ES-I3 (cell line): ENCODE data around the gene SCMH1.

Experiments
- H3K36me3 ChIP-seq: 2 replicates; pipeline ENCODE4 v1.6.1; 2013; ENCODE audit warnings: mild to moderate bottlenecking, low read length, control low read depth, moderate library complexity; ENCODE audit not compliant: insufficient read depth
- H3K4me1 ChIP-seq: 2 replicates; pipeline ENCODE4 v1.6.1; 2013; ENCODE audit warnings: mild to moderate bottlenecking, control low read depth, low read length; ENCODE audit not compliant: insufficient read depth
- H3K9ac ChIP-seq: 2 replicates; pipeline ENCODE4 v1.6.1; 2013; ENCODE audit warnings: low read depth, mild to moderate bottlenecking, low read length, moderate library complexity
- H3K9me3 ChIP-seq: 2 replicates; pipeline ENCODE4 v1.6.1; 2013; ENCODE audit warnings: mild to moderate bottlenecking, low read length, moderate library complexity; ENCODE audit not compliant: control insufficient read depth, insufficient read depth

SCMH1 gene

DNA sequence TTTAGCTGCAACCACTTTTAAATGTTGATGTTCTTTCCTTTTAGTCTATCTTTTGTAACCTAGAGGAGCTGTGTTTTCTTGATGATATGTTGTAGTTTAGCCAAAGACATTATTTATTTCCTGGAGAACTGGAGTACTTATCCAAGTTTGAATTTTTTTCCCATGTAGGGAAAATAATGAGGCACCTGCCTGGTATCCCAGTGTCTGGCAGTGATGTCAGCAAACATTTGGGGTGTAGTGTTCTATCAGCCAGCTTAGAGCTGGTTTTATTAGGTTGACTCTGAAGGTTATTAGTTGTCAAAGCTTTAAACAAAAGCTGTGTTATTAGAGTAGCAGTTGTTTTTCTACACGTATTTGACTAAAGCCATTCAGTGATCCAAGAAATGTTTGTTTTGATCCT is 259.4 kb downstream of the SCMH1 start:
- Histone ChIP-seq H3K4me1 (peaks cover 11% of the 10 kb centered on the region), H3K9ac (no peak overlapping the region), H3K36me3 (peaks cover 25% of the 10 kb centered on the region), H3K9me3 (no peaks in the 10 kb centered on the region)

DNA sequence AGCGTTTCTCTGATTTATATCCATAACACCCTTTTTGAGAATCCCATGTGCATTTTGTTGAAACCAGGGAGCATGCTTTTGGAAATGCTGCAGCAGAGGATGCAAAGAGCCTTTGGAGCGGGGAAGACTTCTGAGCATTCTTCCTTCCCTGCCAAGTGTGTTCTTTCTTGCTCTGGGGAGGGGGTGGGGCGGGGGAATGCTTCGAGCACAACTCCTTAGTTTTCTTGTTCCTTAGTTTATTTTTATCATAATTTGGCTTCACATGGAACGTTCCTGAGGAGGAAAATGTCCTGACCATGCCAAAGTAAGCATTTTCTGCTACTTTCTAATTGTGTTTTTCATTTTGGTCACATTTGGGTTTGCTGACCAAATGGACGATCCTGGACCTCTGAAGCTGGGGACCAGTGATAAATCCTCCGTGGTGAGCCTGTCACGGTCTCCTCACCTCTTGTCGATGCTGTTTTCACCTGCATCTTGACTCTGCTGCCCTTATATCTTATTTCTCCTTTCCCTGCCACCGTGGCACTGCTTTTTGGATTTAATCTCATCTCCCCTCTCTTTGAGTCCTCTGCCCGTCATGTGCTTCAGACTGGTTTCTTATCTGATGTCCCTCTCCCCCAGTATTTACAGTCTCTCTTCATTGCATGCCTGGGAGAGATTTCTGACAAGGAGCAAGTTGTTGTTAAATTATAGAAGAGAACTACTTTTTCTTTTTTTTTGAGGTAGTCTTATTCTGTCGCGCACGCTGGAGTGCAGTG is 260.2 kb downstream of the SCMH1 start:
- no peaks in the 10 kb centered on the region for H3K9me3 ChIP-seq
- H3K36me3 ChIP-seq, result peaks cover 19% of the 10 kb centered on the region
- H3K9ac ChIP-seq, result no peak overlapping the region
- peaks cover 11% of the 10 kb centered on the region for H3K4me1 ChIP-seq

DNA sequence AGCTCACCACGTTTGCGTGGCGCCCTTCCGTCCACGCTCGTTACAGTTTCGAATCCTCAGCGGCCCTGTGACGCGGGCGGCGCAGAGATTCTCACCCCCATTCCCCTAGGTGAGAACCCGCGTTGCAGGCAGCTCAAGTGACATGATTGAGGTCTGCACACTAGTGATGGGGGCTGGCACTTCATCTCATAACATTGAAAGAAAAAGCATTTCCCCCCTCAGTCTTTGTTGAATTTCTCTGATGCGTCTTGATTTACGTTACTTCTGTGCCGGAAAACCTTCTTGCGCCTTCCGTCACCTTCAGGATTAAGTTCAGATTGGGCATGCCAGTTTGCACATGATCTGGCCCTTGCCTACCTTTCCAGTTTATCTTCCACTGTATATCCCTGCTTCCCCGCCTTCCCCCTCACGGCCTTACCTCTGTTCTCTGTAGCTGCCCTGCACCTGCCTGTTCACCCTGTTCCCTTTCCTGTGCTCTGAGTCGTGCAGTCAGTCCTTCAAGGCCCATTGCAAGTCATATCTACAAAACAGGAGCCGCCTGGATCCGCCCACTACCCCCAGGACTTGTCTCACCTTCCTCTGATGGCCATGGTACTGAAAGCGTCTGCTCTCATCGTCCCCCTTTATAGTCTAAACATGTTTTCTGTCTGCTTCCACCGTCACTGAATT is 261.5 kb downstream of the SCMH1 start:
- peaks cover 18% of the 10 kb centered on the region for H3K36me3 ChIP-seq
- H3K9me3 ChIP-seq, result no peaks in the 10 kb centered on the region
- peak overlapping the region; percentile 64 for H3K9ac ChIP-seq
- peaks cover 11% of the 10 kb centered on the region for H3K4me1 ChIP-seq

DNA sequence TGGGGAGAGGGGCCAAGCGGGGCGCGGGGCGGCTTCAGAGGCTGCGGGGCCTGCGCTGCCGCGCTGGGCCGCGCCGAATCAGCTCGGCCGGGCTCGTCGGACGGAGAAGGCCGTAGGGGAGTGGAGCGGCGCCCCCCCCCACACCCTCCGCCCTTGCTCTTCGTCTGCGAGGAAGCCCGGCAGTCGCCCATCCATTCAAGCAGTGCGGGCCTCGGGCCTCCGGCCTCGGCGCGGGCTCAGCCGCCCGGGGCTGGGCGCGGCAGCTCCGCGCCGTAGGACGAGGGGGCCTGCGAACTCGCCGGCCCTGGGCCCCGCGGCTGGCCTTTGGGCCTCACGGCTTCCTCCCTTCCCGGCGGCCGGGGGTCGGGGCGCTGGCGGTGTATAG is 262.0 kb downstream of the SCMH1 start:
- peaks cover 14% of the 10 kb centered on the region for H3K36me3 ChIP-seq
- H3K9ac ChIP-seq, result peak overlapping the region; percentile 64
- H3K9me3 ChIP-seq, result no peaks in the 10 kb centered on the region
- peaks cover 11% of the 10 kb centered on the region for H3K4me1 ChIP-seq

DNA sequence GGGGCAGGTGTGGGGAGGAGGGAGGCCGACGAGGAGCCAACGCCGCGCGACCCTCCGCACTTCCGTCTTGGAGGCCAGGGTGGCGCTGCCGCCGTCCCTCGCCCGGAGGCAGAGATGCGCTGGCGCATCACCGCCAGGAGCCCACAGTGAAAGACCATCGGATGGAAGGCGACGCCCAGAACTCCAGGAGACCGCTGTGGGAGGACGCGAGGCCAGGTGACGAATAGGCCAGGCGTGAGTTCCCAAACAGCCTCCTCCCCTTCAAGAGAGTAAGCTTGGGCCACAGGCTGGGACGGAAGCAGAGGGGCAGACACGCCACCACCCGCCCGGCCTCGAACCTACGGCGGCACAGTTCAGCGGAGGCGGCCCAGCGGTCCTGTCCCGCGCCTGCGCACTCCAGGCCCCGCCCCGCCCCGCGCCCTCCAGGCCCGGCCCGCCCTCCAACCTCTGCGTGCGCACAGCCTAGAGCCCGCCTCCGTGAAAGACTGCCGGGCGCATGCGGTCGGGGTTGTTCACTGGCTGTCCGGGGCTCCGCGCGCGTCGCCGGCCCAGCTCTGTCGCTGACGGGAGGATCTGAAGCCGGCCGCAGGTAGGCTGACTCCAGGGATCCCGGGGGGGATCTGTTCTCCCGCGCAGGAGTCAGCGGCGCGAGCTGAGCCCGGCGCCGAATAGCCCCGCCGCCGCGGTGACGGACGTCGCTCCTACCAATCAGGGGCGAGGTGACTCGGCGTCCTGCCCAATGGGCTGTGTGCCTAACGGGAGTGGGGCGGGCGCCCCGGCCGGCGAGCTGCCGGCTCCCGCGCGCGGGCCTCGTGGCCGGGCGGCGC is 262.7 kb downstream of the SCMH1 start, which contains the start of gene CTPS1:
TSS of gene CTPS1 (plus strand) at position 456 of the 827 bp plus-strand sequence. CDS start 3,595 bp downstream, outside the sequence.
- Histone ChIP-seq H3K9me3 (no peaks in the 10 kb centered on the region), H3K9ac (peak within 1 kb of the TSS; percentile 64), H3K36me3 (peaks cover 8% of the 10 kb centered on the region; the same call in 1 of the 2 replicates), H3K4me1 (peaks cover 11% of the 10 kb centered on the region)

DNA sequence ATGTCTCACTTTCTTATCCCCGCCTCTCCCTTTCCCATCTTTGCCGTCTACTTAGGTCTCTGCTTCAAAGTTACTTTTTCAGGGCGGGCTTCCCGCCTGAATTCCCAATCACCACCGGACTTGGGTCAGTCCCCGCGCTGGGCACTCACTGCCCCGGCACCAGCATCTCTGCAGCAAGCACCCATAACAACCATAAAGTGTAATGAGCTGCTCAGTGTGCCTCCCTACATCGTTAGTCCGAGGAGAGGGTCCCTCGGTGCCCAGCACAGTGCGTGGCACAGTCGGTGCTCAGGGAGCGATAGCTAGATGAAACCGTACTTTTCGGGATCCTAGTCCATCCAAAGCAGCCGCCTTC is 263.2 kb downstream of the SCMH1 start:
- Histone ChIP-seq H3K9ac (peak overlapping the region; percentile 64), H3K4me1 (peaks cover 11% of the 10 kb centered on the region), H3K36me3 (0 out of 2 replicates have a peak, but pooled peaks cover 5% of the 10 kb centered on the region), H3K9me3 (no peaks in the 10 kb centered on the region)

DNA sequence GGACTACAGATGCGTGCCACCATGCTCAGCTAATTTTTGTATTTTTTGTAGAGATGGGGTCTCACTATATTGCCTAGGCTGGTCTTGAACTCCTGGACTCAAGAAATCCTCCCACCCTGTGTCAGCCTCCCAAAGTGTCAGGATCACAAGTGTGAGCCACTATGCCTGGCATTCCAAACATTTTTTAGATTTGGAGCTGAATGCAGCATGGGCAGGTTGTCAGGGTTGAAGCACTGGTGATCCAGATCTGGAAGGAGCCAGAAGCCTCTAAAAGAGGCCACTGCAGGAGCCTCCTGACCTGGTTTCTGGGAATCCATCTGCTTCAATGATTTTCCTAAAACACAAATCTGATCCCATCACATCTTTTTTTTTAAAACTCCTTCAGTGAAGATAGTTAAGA is 264.4 kb downstream of the SCMH1 start:
- Histone ChIP-seq H3K9me3 (no peaks in the 10 kb centered on the region), H3K36me3 (no peaks in the 10 kb centered on the region), H3K4me1 (peaks cover 11% of the 10 kb centered on the region), H3K9ac (no peak overlapping the region)
